Measurements from ENCODE around the gene ITPR3. TPM values are rescaled to one million over a fixed set of nuclear protein-coding genes. Genes with fewer than 3 reads are reported as not detected.

Gene ITPR3
- total RNA-seq, 1 donor from 2014 or later, result 74.7 TPM

DNA sequence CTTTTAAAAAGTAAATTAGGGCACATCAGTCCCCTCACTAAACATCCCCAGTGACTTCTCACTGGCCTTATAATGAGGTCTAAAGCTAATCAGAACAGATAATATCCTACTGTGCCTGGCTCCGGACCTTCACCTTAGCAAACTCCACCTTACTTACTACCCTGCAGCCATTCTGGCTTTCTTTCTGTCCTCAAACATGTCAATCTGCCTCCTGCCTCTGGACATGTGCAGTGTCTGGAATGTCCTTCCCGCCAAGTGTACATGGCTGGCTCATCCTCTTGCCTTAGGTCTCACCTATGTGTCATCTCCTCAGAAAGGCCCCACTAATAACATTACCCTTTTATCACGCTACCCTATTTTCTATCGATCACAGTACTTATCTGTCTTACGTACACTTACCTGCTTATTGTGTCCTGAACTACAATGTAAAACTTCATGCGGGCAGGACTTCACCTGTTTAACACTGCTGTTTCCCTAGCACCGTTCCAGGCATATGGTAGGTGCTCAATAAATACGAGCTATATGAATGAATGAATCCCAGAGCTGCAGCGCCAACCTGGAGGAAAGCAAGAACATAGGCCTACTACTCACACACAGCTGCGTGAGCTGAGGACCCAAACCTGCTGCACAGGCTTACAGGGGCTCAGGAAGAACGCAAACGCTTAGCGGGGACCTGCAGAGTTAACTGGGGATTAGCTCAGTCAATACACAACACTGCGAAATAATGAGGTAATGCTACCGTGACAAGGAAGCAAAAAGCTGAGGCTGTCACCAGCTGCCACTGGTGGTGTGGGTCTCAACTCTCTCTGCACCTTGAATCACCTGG, 89.4 kb downstream of the ITPR3 start:
- H3K36me3 ChIP-seq, result peaks cover 20% of the 10 kb centered on the region
- H3K9me3 ChIP-seq, result no peaks in the 10 kb centered on the region
- DNase-seq, result peak; percentile 24
- peak overlapping the region; percentile 89 for H3K27ac ChIP-seq
- H3K4me3 ChIP-seq, result peak overlapping the region; percentile 81
- intact Hi-C loops (cut with DNase I), result no loop called here
- ATAC-seq, result no peak
- TF ChIP-seq, protein P1, sequence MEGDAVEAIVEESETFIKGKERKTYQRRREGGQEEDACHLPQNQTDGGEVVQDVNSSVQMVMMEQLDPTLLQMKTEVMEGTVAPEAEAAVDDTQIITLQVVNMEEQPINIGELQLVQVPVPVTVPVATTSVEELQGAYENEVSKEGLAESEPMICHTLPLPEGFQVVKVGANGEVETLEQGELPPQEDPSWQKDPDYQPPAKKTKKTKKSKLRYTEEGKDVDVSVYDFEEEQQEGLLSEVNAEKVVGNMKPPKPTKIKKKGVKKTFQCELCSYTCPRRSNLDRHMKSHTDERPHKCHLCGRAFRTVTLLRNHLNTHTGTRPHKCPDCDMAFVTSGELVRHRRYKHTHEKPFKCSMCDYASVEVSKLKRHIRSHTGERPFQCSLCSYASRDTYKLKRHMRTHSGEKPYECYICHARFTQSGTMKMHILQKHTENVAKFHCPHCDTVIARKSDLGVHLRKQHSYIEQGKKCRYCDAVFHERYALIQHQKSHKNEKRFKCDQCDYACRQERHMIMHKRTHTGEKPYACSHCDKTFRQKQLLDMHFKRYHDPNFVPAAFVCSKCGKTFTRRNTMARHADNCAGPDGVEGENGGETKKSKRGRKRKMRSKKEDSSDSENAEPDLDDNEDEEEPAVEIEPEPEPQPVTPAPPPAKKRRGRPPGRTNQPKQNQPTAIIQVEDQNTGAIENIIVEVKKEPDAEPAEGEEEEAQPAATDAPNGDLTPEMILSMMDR (IDR thresholded peaks at IDR 0.05), result no peak
- H3K4me1 ChIP-seq, result peaks cover 9% of the 10 kb centered on the region
- no peaks in the 10 kb centered on the region for H3K27me3 ChIP-seq (ENCODE audit: low read depth)

DNA sequence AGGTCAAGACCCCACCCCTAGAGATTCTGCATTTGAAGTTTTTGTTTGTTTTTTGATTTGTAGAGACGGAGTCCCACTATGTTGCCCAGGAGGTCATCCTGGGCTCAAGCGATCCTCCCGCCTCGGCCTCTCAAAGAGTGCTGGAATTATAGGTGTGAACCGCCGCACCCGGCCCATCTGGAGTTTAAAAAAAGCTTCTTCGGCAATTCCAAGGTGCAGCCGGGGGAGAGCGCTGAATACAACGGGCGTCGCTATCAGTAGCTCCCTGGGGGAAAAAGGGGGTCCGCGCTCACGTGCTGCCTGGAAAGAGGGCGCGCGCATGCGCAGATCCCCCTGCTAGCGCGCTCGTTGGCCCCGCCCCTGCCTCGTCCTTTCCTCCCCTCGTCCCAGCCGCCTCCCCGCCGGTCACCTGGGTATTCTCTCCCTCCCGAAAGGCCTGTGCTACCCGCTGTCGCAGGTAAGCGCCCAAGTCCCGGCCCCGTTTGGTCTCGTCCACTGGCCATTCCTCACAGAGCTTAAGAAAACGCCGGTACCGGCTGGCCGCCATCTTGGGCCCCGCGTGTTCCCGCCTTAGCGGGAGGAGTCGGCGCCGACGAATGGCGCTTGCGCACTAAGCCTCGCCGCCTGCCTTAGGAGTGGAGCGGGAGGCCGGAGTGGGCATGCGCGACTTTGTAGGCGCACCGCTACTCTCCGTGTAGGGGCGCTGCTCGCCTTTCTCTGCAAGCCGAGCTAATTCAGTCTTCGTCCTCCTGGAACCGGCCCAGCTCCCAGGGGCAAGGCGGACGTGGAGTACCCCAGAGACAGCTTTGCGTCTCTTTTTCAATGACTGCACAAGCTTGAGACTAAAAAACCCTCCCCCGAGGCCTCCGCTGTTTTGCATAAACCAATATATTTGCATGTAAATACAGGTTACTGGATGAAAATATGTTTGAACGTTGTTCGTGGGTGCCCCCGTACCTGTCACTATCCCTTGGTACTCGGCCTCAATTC, 90.3 kb downstream of the ITPR3 start, which contains the start of gene UQCC2:
Gene UQCC2 (minus strand): TSS at position 561 of the 990 bp plus-strand sequence. CDS start 14 bp downstream, at position 547.
- TF ChIP-seq, protein P1 (IDR thresholded peaks at IDR 0.05), result peak; percentile 67
- intact Hi-C loops (cut with DNase I), result no loop called here

DNA sequence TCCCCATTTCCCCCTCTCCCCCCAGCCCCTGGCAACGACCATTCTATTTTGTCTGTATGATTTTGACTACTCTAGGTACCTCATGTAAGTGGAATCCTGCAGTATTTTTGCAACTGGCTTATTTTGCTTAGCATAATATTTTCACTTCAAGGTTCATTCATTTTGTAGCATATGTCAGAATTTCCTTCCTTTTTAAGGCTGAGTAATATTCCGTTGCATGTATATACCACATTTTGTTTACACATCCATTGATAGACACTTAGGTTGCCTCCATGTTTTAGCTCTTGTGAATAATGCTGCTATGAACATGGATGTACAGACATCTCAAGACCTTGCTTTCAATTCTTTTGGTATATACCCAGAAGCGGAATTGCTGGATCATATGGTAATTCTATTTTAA, 91.8 kb downstream of the ITPR3 start:
- Histone ChIP-seq H3K9me3 (no peaks in the 10 kb centered on the region), H3K4me3 (no peak overlapping the region), H3K36me3 (peaks cover 17% of the 10 kb centered on the region), H3K27me3 (ENCODE audit: low read depth) (no peaks in the 10 kb centered on the region), H3K4me1 (peaks cover 25% of the 10 kb centered on the region), H3K27ac (no peak overlapping the region)
- TF ChIP-seq, protein P1 (IDR thresholded peaks at IDR 0.05), result no peak
- intact Hi-C loops (cut with DNase I), result no loop called here
- ATAC-seq (no peak), DNase-seq (no peak)

More for the DNA sequence above, 90.3 kb downstream of the ITPR3 start, which contains the start of gene UQCC2:
- Histone ChIP-seq H3K36me3 (peaks cover 20% of the 10 kb centered on the region), H3K27ac (peak within 1 kb of the TSS; percentile 89), H3K27me3 (ENCODE audit: low read depth) (no peaks in the 10 kb centered on the region), H3K4me1 (peaks cover 10% of the 10 kb centered on the region), H3K4me3 (peak within 1 kb of the TSS; percentile 81), H3K9me3 (no peaks in the 10 kb centered on the region)
- DNase-seq (peak; percentile 98), ATAC-seq (peak; percentile 98 to 99)

DNA sequence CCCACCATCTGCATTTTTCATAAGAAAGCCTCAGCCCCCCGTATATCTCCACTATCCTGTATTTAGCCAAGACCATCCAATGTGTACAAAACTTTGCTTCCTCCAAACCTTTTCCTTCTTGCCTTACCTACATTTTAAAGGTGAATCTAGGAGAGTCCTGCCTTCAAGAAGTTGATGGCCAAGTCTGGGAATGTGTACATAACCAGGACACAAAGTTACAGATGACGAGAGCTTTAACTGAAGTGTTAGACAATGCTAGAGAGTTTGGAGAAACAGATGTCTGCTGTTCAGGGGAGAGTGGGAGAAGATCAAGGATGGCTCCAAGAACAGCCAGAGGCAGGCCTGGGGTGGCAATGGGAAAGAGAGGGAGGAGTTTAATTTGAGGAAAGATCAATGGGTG, 92.7 kb downstream of the ITPR3 start:
- no peaks in the 10 kb centered on the region for H3K27me3 ChIP-seq (ENCODE audit: low read depth)
- intact Hi-C loops (cut with DNase I), result no loop called here
- ATAC-seq (no peak), DNase-seq (no peak)
- H3K4me1 ChIP-seq, result peaks cover 34% of the 10 kb centered on the region
- no peak overlapping the region for H3K27ac ChIP-seq
- no peaks in the 10 kb centered on the region for H3K9me3 ChIP-seq
- TF ChIP-seq, protein P1 (IDR thresholded peaks at IDR 0.05), result no peak
- peaks cover 12% of the 10 kb centered on the region for H3K36me3 ChIP-seq
- H3K4me3 ChIP-seq, result no peak overlapping the region

DNA sequence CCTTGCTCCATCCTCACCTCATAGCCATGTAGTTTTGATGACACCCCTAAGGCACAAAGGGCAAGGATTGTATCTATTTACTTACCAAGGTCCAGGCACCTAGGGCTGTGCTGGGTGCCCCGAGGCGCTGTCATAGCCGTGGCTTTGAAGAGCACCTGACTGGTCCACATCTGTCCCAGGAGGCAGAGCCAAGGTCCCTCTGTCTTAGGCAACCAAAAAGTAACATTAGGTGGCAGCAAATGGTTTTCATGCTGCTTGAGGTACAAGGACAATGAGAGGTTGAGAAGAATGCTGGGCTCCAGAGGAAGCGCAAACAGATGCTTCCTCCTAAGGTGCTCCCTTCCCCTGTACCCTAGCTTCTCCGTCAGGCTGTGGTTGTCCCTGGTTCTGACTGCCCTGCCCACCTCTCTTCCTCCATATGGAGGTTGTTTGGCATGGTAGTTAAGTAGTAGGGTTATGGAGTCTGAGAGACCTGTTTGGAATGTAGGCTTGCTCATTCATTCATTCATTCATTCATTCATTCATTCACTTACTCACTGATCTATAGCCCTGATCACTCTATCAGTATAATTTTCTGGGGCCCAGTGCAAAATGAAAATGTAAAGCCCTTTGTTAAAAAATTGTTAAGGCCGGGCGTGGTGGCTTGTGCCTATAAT, 93.4 kb downstream of the ITPR3 start:
- H3K27me3 ChIP-seq (ENCODE audit: low read depth), result no peaks in the 10 kb centered on the region
- no peaks in the 10 kb centered on the region for H3K9me3 ChIP-seq
- H3K4me3 ChIP-seq, result no peak overlapping the region
- intact Hi-C loops (cut with DNase I), result no loop called here
- TF ChIP-seq, protein P1 (IDR thresholded peaks at IDR 0.05), result no peak
- ATAC-seq (no peak), DNase-seq (peak; percentile 28)
- H3K4me1 ChIP-seq, result peaks cover 35% of the 10 kb centered on the region
- peaks cover 4% of the 10 kb centered on the region for H3K36me3 ChIP-seq
- H3K27ac ChIP-seq, result no peak overlapping the region

Measured in lower lobe of right lung (tissue), 2 donors.